Fibroblast of lung (primary cell): ENCODE data around the gene RARS1. TPM values are rescaled to one million over a fixed set of nuclear protein-coding genes. Genes with fewer than 3 reads are reported as not detected.

ENCODE experiments used
- DNase-seq, 2 donors: peaks; one replicate each; pipeline versions ENCODE4 v3.0.0 to v3.0.0-alpha.2; 2010; ENCODE audit warnings: low read depth in 2 of 2
- H2AFZ ChIP-seq: 2 replicates; pipeline ENCODE4 v1.5.1; 2012; ENCODE audit warnings: low read length, control low read depth, inconsistent platforms
- H3K27ac ChIP-seq: 2 replicates; pipeline ENCODE4 v1.5.1; 2011; ENCODE audit warnings: low read length, control low read depth; ENCODE audit not compliant: insufficient read depth
- H3K27me3 ChIP-seq: 2 replicates; pipeline ENCODE4 v1.5.1; 2011; ENCODE audit warnings: mild to moderate bottlenecking, low read length; ENCODE audit not compliant: control insufficient read depth, insufficient read depth
- H3K36me3 ChIP-seq: 2 replicates; pipeline ENCODE4 v1.5.1; 2011; ENCODE audit warnings: low read length; ENCODE audit not compliant: control insufficient read depth, insufficient read depth
- H3K4me1 ChIP-seq: 2 replicates; pipeline ENCODE4 v1.5.1; 2011; ENCODE audit warnings: low read length; ENCODE audit not compliant: control insufficient read depth, insufficient read depth; ENCODE audit errors: extremely low read depth
- H3K4me2 ChIP-seq: 2 replicates; pipeline ENCODE4 v1.5.1; 2011; ENCODE audit warnings: low read length, control low read depth; ENCODE audit not compliant: insufficient read depth; ENCODE audit errors: extremely low read depth
- H3K4me3 ChIP-seq, 4 experiments: fragments of 200-600 bp in 1 of 4; sonication (generic) in 1 of 4; replicated peaks in 1 of 4; 2 replicates each; pipeline ENCODE4 v1.5.1; 2011 to 2016; ENCODE audit warnings: low read length in 4 of 4, low read depth in 3 of 4, mild to moderate bottlenecking in 3 of 4, control low read depth in 2 of 4, inconsistent platforms in 1 of 4, mixed read lengths in 1 of 4; ENCODE audit not compliant: insufficient read depth in 1 of 4; ENCODE audit errors: control extremely low read depth in 1 of 4
- H3K79me2 ChIP-seq: 2 replicates; pipeline ENCODE4 v1.5.1; 2012; ENCODE audit warnings: mild to moderate bottlenecking, low read length, inconsistent platforms; ENCODE audit not compliant: control insufficient read depth, insufficient read depth
- H3K9ac ChIP-seq: 2 replicates; pipeline ENCODE4 v1.5.1; 2011; ENCODE audit warnings: mild to moderate bottlenecking, low read length, control low read depth; ENCODE audit not compliant: insufficient read depth
- H3K9me3 ChIP-seq: 2 replicates; pipeline ENCODE4 v1.5.1; 2012; ENCODE audit warnings: low read depth, low read length; ENCODE audit not compliant: control insufficient read depth, insufficient read depth
- H4K20me1 ChIP-seq: 2 replicates; pipeline ENCODE4 v1.5.1; 2011; ENCODE audit warnings: low read length; ENCODE audit not compliant: control insufficient read depth, insufficient read depth; ENCODE audit errors: extremely low read depth
- CTCF ChIP-seq, 2 donors: IDR thresholded peaks in 1 of 2; conservative IDR thresholded peaks in 1 of 2; 1 replicate in 1 of 2; 2 replicates in 1 of 2; pipeline ENCODE4 v1.5.1; 2011 to 2012; ENCODE audit warnings: low read length in 2 of 2, control low read depth in 1 of 2, inconsistent platforms in 1 of 2, low read depth in 1 of 2, mild to moderate bottlenecking in 1 of 2
- EZH2 ChIP-seq: IDR thresholded peaks from 2 replicates; pipeline ENCODE4 v1.5.1; 2012; ENCODE audit warnings: low read length, control low read depth, mild to moderate bottlenecking; ENCODE audit errors: missing control alignments
- polyA plus RNA-seq, 2 donors: library from polyadenylated mRNA; depleted of rRNA in 1 of 2; stranded (reverse) in 1 of 2; unstranded in 1 of 2; fragments of >200 nt; gene quantifications; 2 replicates each; pipeline ENCODE4 v1.2.1, GENCODE V29; 2011 to 2012; ENCODE audit warnings: missing spikeins in 1 of 2
- total RNA-seq: library from RNA; depleted of rRNA; stranded (reverse); fragments of >200 nt; gene quantifications from 2 replicates; pipeline ENCODE4 v1.2.1, GENCODE V29; 2014

Gene RARS1
- total and polyA plus RNA-seq, 2 donors (not counting 1 experiment from before 2014, with no cell fraction given): 111 to 135 TPM

- no peak overlapping the region for H3K9ac ChIP-seq
- peak overlapping the region in 1 of 4 experiments; percentile 35 for H3K4me3 ChIP-seq
- no peaks in the 10 kb centered on the region for H4K20me1 ChIP-seq
- H3K4me2 ChIP-seq: no peak overlapping the region
- peak in 1 of 2 donors; percentile 25 for DNase-seq
- H3K79me2 ChIP-seq: no peaks in the 10 kb centered on the region
- H2AFZ ChIP-seq: no peak overlapping the region
- H3K27ac ChIP-seq: no peak overlapping the region
- H3K4me1 ChIP-seq: no peaks in the 10 kb centered on the region
- H3K27me3 ChIP-seq: peaks cover 20% of the 10 kb centered on the region
- H3K9me3 ChIP-seq: no peaks in the 10 kb centered on the region
- H3K36me3 ChIP-seq: no peaks in the 10 kb centered on the region
- TF ChIP-seq CTCF (conservative IDR thresholded peaks at IDR 0.05 in 1 of 2, IDR thresholded peaks at IDR 0.05 in 1 of 2; ENCODE audit: low read depth in 1 of 2, low read length in 2 of 2) (no peak), EZH2 (peak; percentile 94)
Observed at GRCh38 chr5:168529374-168530234, 43.3 kb downstream of the RARS1 start.

- H3K9me3 ChIP-seq: no peaks in the 10 kb centered on the region
- no peak overlapping the region for H3K27ac ChIP-seq
- TF ChIP-seq CTCF (conservative IDR thresholded peaks at IDR 0.05 in 1 of 2, IDR thresholded peaks at IDR 0.05 in 1 of 2; ENCODE audit: low read depth in 1 of 2, low read length in 2 of 2) (no peak), EZH2 (no peak)
- DNase-seq: peak in 1 of 2 donors; percentile 32
- no peaks in the 10 kb centered on the region for H3K4me1 ChIP-seq
- H3K4me2 ChIP-seq: no peak overlapping the region
- H4K20me1 ChIP-seq: no peaks in the 10 kb centered on the region
- no peak overlapping the region for H3K9ac ChIP-seq
- H3K36me3 ChIP-seq: no peaks in the 10 kb centered on the region
- H3K27me3 ChIP-seq: peaks cover 26% of the 10 kb centered on the region
- no peaks in the 10 kb centered on the region for H3K79me2 ChIP-seq
- no peak overlapping the region for H2AFZ ChIP-seq
- no peak overlapping the region for H3K4me3 ChIP-seq
Observed at GRCh38 chr5:168530621-168531150, 44.4 kb downstream of the RARS1 start.

- no peaks in the 10 kb centered on the region for H3K36me3 ChIP-seq
- H3K79me2 ChIP-seq: no peaks in the 10 kb centered on the region
- H4K20me1 ChIP-seq: no peaks in the 10 kb centered on the region
- no peak overlapping the region for H3K4me3 ChIP-seq
- H3K4me2 ChIP-seq: no peak overlapping the region
- no peak for TF ChIP-seq CTCF (conservative IDR thresholded peaks at IDR 0.05 in 1 of 2, IDR thresholded peaks at IDR 0.05 in 1 of 2; ENCODE audit: low read depth in 1 of 2, low read length in 2 of 2)
- peak; percentile 46 for TF ChIP-seq EZH2
- H3K4me1 ChIP-seq: no peaks in the 10 kb centered on the region
- H3K27me3 ChIP-seq: peaks cover 26% of the 10 kb centered on the region
- H3K27ac ChIP-seq: no peak overlapping the region
- DNase-seq: no peak
- H2AFZ ChIP-seq: no peak overlapping the region
- H3K9ac ChIP-seq: no peak overlapping the region
- H3K9me3 ChIP-seq: no peaks in the 10 kb centered on the region
Observed at GRCh38 chr5:168531191-168531590, 44.9 kb downstream of the RARS1 start.
